ENCODE measurements around the gene DGKI.

DGKI gene

GRCh38 chr7:137399827-137400823, 446.6 kb downstream of the DGKI start:
- no peak for DNase-seq

GRCh38 chr7:137396051-137396450, 450.7 kb downstream of the DGKI start:
- DNase-seq, result no peak

- DNase-seq, result no peak
Observed at GRCh38 chr7:137395420-137395819, 451.4 kb downstream of the DGKI start.

GRCh38 chr7:137393570-137393969, 453.2 kb downstream of the DGKI start:
- no peak for DNase-seq

GRCh38 chr7:137390076-137390475, 456.7 kb downstream of the DGKI start:
- DNase-seq, result no peak

- DNase-seq, result no peak
Observed at GRCh38 chr7:137388916-137389315, 457.9 kb downstream of the DGKI start.

- no peak for DNase-seq
Observed at GRCh38 chr7:137386966-137387365, 459.8 kb downstream of the DGKI start.

- DNase-seq, result no peak
Observed at GRCh38 chr7:137381045-137381444, 465.7 kb downstream of the DGKI start.

GRCh38 chr7:137373507-137373906, 473.3 kb downstream of the DGKI start:
- no peak for DNase-seq

- DNase-seq, result no peak
Observed at GRCh38 chr7:137371616-137372015, 475.2 kb downstream of the DGKI start.

GRCh38 chr7:137366995-137367394, 479.8 kb downstream of the DGKI start:
- no peak for DNase-seq

GRCh38 chr7:137363683-137364082, 483.1 kb downstream of the DGKI start:
- DNase-seq, result no peak

- DNase-seq, result no peak
Observed at GRCh38 chr7:137360087-137360679, 486.6 kb downstream of the DGKI start.

- DNase-seq, result no peak
Observed at GRCh38 chr7:137354961-137355360, 491.8 kb downstream of the DGKI start.

- DNase-seq, result no peak
Observed at GRCh38 chr7:137354396-137354795, 492.4 kb downstream of the DGKI start.

GRCh38 chr7:137351941-137352340, 494.8 kb downstream of the DGKI start:
- no peak for DNase-seq

GRCh38 chr7:137345799-137346449, 500.9 kb downstream of the DGKI start:
- DNase-seq, result no peak

GRCh38 chr7:137343281-137343841, 503.4 kb downstream of the DGKI start, which contains the start of gene PTN:
Gene PTN, minus strand, starts transcription at chr7:137343733. Its CDS starts 88,760 bp downstream, at chr7:137254973.
- DNase-seq, result no peak

- DNase-seq, result no peak
Observed at GRCh38 chr7:137342828-137343261, 503.9 kb downstream of the DGKI start.

- DNase-seq, result no peak
Observed at GRCh38 chr7:137342265-137342664, 504.5 kb downstream of the DGKI start.

GRCh38 chr7:137337902-137338301, 508.9 kb downstream of the DGKI start:
- DNase-seq, result no peak

GRCh38 chr7:137335814-137336213, 511.0 kb downstream of the DGKI start:
- DNase-seq, result no peak

- no peak for DNase-seq
Observed at GRCh38 chr7:137331378-137331777, 515.4 kb downstream of the DGKI start.

Measured in stimulated activated CD8-positive, alpha-beta memory T cell treated with anti-CD3 and anti-CD28 coated beads, Interleukin-4, amount 100 ng/mL, for 48 hours (primary cell).